Mammary epithelial cell (primary cell): Measurements from ENCODE around the gene VWA8.

Experiments
- EZH2 ChIP-seq: IDR thresholded peaks from 2 replicates; pipeline ENCODE4 v1.6.1; 2012; ENCODE audit warnings: low read length, inconsistent platforms, borderline replicate concordance
- TF ChIP-seq, protein P1 (sequence below), 2 donors: IDR thresholded peaks in 1 of 2; conservative IDR thresholded peaks in 1 of 2; 2 replicates each; pipeline ENCODE4 v1.5.1; 2011 to 2012; ENCODE audit warnings: inconsistent platforms in 2 of 2, low read length in 2 of 2, mild to moderate bottlenecking in 2 of 2, control low read depth in 1 of 2, low read depth in 1 of 2; ENCODE audit not compliant: insufficient read depth in 1 of 2; ENCODE audit errors: extremely low read depth in 1 of 2

DNA sequence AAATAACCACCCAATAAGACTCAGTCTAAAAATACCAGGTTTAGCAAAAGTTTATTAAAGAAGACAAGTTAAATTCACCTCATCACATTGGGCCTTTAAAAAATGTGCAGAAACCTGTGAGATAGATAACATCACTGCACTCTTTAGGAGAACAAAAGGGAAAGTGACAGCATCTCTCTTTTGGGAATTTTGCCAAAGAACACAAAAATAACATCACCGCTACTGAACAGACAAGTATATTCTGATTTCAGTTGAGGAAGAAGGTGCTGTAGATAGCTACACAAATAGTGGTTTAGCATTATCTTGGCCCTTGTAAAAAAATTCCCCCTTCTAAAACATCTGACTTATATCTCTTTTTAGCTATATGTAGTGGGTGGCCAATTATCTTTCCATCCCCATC, 244.7 kb downstream of the VWA8 start:
- TF ChIP-seq, protein P1, sequence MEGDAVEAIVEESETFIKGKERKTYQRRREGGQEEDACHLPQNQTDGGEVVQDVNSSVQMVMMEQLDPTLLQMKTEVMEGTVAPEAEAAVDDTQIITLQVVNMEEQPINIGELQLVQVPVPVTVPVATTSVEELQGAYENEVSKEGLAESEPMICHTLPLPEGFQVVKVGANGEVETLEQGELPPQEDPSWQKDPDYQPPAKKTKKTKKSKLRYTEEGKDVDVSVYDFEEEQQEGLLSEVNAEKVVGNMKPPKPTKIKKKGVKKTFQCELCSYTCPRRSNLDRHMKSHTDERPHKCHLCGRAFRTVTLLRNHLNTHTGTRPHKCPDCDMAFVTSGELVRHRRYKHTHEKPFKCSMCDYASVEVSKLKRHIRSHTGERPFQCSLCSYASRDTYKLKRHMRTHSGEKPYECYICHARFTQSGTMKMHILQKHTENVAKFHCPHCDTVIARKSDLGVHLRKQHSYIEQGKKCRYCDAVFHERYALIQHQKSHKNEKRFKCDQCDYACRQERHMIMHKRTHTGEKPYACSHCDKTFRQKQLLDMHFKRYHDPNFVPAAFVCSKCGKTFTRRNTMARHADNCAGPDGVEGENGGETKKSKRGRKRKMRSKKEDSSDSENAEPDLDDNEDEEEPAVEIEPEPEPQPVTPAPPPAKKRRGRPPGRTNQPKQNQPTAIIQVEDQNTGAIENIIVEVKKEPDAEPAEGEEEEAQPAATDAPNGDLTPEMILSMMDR (conservative IDR thresholded peaks at IDR 0.05 in 1 of 2, IDR thresholded peaks at IDR 0.05 in 1 of 2; ENCODE audit: extremely low read depth in 1 of 2, insufficient read depth in 1 of 2, low read depth in 1 of 2, low read length in 2 of 2) = no peak
- no peak for TF ChIP-seq EZH2
